ENCODE measurements around the gene ITGA8.
"Not testable (repeated sequence)": the region's sequence is repeated elsewhere in the genome, so short reads cannot be mapped to it uniquely, and the experiment has no call there.

Gene ITGA8

DNA sequence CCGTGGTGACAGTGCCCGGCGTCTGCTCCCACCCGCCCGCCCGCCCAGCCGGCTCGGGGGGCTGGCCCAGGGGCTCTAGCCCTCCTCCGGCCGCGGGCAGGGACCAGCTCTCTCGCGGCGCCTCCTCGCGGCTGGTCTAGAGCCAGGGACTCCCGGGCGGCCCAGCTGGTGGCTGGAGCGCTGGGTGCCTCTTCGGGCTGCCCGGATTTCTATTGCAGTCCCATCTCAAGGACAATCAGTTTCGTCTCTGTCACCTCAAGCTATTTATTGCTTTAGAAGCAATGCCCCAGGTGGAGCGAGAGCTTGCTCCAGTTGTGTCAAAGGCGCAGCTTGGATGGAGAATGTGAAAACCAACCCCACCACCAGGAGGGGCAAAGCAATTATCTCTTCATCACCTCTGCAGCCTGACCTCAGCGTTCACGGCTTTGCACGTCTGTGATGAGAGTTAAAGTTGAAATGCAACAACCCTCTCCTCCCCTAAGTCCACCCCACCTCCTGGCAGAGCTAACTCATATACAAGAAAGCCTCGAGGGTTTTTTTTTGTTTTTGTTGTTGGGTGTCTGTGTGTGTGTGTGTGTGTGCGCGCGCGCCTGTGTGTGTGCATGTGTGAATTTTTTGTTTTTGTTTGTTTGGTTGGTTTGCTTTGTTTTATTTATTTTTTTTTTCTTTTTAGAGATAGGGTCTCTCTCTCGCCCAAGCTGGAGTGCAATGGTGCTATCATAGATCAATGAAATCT, at the start of gene ITGA8:
Gene ITGA8, minus strand, starts transcription at position 24 of the 736 bp plus-strand sequence. CDS start 151 bp downstream, outside the sequence.
- Histone ChIP-seq H3K4me1 (ENCODE audit: control insufficient read depth, insufficient read depth, low read length) (peaks cover 10% of the 10 kb centered on the region; the same call in 1 of the 2 replicates), H3K9ac (ENCODE audit: low read length) (peak within 1 kb of the TSS; percentile 48), H3K27me3 (ENCODE audit: control insufficient read depth, insufficient read depth, low read length) (peaks cover 32% of the 10 kb centered on the region), H3K27ac (ENCODE audit: low read depth, low read length) (no peak within 1 kb of the TSS), H3K36me3 (ENCODE audit: control insufficient read depth, insufficient read depth, low read length) (no peaks in the 10 kb centered on the region), H3K9me3 (ENCODE audit: control insufficient read depth, insufficient read depth, low read depth, low read length) (no peaks in the 10 kb centered on the region), H3K4me3 (ENCODE audit: low read depth, low read length) (peak within 1 kb of the TSS; percentile 72)

DNA sequence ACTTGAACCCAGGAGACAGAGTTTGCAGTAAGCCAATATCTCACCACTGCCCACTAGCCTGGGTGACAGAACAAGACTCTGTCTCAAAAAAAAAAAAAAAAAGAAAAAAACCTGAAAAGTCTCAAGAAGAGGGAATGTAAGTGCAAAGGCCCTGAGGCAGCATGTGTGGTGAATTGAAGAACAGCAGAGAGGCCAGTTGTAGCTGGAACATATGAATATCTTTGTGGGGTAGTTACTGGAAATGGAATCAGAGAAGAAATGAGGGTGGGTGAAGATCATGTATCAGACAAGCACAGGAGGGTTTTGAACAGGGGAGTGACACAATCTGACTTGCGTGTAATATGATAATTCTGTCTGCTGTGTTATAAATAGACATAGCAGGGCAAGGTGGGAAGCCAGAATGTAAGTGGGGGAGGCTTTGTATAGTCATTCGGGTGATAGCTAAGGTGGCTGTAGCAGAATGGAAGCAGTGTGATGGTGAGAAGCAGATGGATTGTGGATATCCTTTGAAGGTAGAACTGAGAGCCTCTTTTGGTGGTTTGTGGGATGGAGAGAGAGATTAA, 45.3 kb upstream of the ITGA8 start:
- Histone ChIP-seq H3K9ac (ENCODE audit: low read length) (no peak overlapping the region), H3K27me3 (ENCODE audit: control insufficient read depth, insufficient read depth, low read length) (no peaks in the 10 kb centered on the region), H3K4me3 (ENCODE audit: low read depth, low read length) (no peak overlapping the region)

GRCh38 chr10:15763006-15763405, 43.3 kb upstream of the ITGA8 start:
- Histone ChIP-seq H3K27me3 (ENCODE audit: control insufficient read depth, insufficient read depth, low read length) (no peaks in the 10 kb centered on the region), H3K36me3 (ENCODE audit: control insufficient read depth, insufficient read depth, low read length) (no peaks in the 10 kb centered on the region), H3K9ac (ENCODE audit: low read length) (no peak overlapping the region), H3K4me3 (ENCODE audit: low read depth, low read length) (no peak overlapping the region), H3K4me1 (ENCODE audit: control insufficient read depth, insufficient read depth, low read length) (no peaks in the 10 kb centered on the region), H3K27ac (ENCODE audit: low read depth, low read length) (no peak overlapping the region), H3K9me3 (ENCODE audit: control insufficient read depth, insufficient read depth, low read depth, low read length) (no peaks in the 10 kb centered on the region)

More for the DNA sequence above, 45.3 kb upstream of the ITGA8 start:
- no peaks in the 10 kb centered on the region for H3K36me3 ChIP-seq (ENCODE audit: control insufficient read depth, insufficient read depth, low read length)
- H3K27ac ChIP-seq (ENCODE audit: low read depth, low read length): no peak overlapping the region
- H3K4me1 ChIP-seq (ENCODE audit: control insufficient read depth, insufficient read depth, low read length): no peaks in the 10 kb centered on the region
- no peaks in the 10 kb centered on the region for H3K9me3 ChIP-seq (ENCODE audit: control insufficient read depth, insufficient read depth, low read depth, low read length)

GRCh38 chr10:15762239-15762638, 42.5 kb upstream of the ITGA8 start:
- H3K4me3 ChIP-seq (ENCODE audit: low read depth, low read length); H3K36me3 ChIP-seq (ENCODE audit: control insufficient read depth, insufficient read depth, low read length); H3K9ac ChIP-seq (ENCODE audit: low read length); H3K27ac ChIP-seq (ENCODE audit: low read depth, low read length); H3K9me3 ChIP-seq (ENCODE audit: control insufficient read depth, insufficient read depth, low read depth, low read length); H3K27me3 ChIP-seq (ENCODE audit: control insufficient read depth, insufficient read depth, low read length); H3K4me1 ChIP-seq (ENCODE audit: control insufficient read depth, insufficient read depth, low read length): not testable (repeated sequence)

- H3K27ac ChIP-seq (ENCODE audit: low read depth, low read length); H3K4me1 ChIP-seq (ENCODE audit: control insufficient read depth, insufficient read depth, low read length); H3K4me3 ChIP-seq (ENCODE audit: low read depth, low read length); H3K9ac ChIP-seq (ENCODE audit: low read length); H3K9me3 ChIP-seq (ENCODE audit: control insufficient read depth, insufficient read depth, low read depth, low read length); H3K36me3 ChIP-seq (ENCODE audit: control insufficient read depth, insufficient read depth, low read length); H3K27me3 ChIP-seq (ENCODE audit: control insufficient read depth, insufficient read depth, low read length): not testable (repeated sequence)
These were observed 41.5 kb upstream of the ITGA8 start for GRCh38 chr10:15761224-15761623.

DNA sequence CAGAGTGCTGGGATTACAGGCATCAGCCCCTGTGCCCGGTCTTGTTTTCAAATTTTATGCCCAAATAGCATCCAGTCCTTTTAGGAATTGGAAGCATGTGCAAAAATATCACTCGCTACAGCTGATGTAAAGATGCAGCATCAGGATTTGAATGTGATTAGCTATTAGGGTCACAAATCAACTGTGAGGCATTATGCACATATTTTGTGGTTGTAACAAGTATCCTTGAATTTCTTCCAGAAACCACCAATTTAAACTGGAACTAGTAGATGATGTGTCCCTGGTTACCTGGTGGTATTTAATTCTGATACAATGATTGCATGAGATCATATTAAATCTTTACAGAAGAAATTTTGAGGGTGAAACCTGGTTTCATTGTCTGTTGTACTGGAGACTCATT, 41.0 kb upstream of the ITGA8 start:
- Histone ChIP-seq H3K9me3 (ENCODE audit: control insufficient read depth, insufficient read depth, low read depth, low read length) (no peaks in the 10 kb centered on the region), H3K36me3 (ENCODE audit: control insufficient read depth, insufficient read depth, low read length) (no peaks in the 10 kb centered on the region), H3K27ac (ENCODE audit: low read depth, low read length) (no peak overlapping the region), H3K9ac (ENCODE audit: low read length) (no peak overlapping the region), H3K27me3 (ENCODE audit: control insufficient read depth, insufficient read depth, low read length) (no peaks in the 10 kb centered on the region), H3K4me3 (ENCODE audit: low read depth, low read length) (no peak overlapping the region), H3K4me1 (ENCODE audit: control insufficient read depth, insufficient read depth, low read length) (no peaks in the 10 kb centered on the region)

DNA sequence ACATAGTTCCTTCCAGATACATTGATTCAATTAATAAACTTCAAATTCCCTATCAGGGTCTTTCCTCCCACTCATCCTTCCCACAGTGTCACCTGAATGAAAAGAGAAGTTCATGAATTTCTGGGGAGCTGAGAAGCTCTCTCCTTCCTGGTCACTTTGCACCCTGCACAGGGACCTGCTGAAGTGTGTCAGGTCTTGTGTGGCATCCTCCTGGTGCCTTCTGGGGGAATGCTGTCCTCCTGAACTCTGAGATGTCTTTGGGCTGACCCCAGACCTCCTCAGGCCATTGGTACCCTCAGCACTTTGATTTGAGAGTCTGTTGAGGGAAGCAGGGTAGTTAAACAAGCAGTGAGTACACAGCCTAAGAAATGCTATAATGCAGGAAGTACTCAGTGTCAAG, 39.5 kb upstream of the ITGA8 start:
- no peak overlapping the region for H3K9ac ChIP-seq (ENCODE audit: low read length)
- no peaks in the 10 kb centered on the region for H3K27me3 ChIP-seq (ENCODE audit: control insufficient read depth, insufficient read depth, low read length)

GRCh38 chr10:15758618-15759017, 38.9 kb upstream of the ITGA8 start:
- Histone ChIP-seq H3K9me3 (ENCODE audit: control insufficient read depth, insufficient read depth, low read depth, low read length) (no peaks in the 10 kb centered on the region), H3K27ac (ENCODE audit: low read depth, low read length) (no peak overlapping the region), H3K27me3 (ENCODE audit: control insufficient read depth, insufficient read depth, low read length) (no peaks in the 10 kb centered on the region), H3K36me3 (ENCODE audit: control insufficient read depth, insufficient read depth, low read length) (no peaks in the 10 kb centered on the region), H3K4me3 (ENCODE audit: low read depth, low read length) (no peak overlapping the region), H3K4me1 (ENCODE audit: control insufficient read depth, insufficient read depth, low read length) (no peaks in the 10 kb centered on the region), H3K9ac (ENCODE audit: low read length) (no peak overlapping the region)

More for the DNA sequence above, 39.5 kb upstream of the ITGA8 start:
- H3K36me3 ChIP-seq (ENCODE audit: control insufficient read depth, insufficient read depth, low read length): no peaks in the 10 kb centered on the region
- H3K4me3 ChIP-seq (ENCODE audit: low read depth, low read length): no peak overlapping the region
- H3K4me1 ChIP-seq (ENCODE audit: control insufficient read depth, insufficient read depth, low read length): no peaks in the 10 kb centered on the region
- H3K27ac ChIP-seq (ENCODE audit: low read depth, low read length): no peak overlapping the region
- H3K9me3 ChIP-seq (ENCODE audit: control insufficient read depth, insufficient read depth, low read depth, low read length): no peaks in the 10 kb centered on the region

DNA sequence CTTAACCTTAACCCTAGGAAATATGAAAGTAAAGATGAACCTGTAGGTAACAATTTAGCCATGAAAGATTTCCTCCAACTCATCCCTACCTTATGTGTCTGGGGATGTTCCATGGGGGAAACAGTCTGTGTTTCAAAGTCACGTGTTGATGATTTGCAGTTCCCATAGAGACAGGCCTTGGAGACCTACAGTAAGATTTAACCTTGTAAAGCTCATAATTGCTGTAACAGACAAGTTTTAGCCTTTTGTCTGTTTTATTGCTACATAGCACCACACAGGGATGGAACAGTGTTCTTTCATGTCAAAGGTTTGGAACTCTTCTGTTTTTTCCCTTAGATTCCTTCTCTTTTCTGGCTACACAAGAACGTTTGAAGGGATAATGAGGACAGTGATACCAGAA, 35.2 kb upstream of the ITGA8 start:
- no peaks in the 10 kb centered on the region for H3K4me1 ChIP-seq (ENCODE audit: control insufficient read depth, insufficient read depth, low read length)
- no peak overlapping the region for H3K4me3 ChIP-seq (ENCODE audit: low read depth, low read length)
- H3K9me3 ChIP-seq (ENCODE audit: control insufficient read depth, insufficient read depth, low read depth, low read length): no peaks in the 10 kb centered on the region
- H3K27me3 ChIP-seq (ENCODE audit: control insufficient read depth, insufficient read depth, low read length): no peaks in the 10 kb centered on the region
- no peaks in the 10 kb centered on the region for H3K36me3 ChIP-seq (ENCODE audit: control insufficient read depth, insufficient read depth, low read length)
- H3K27ac ChIP-seq (ENCODE audit: low read depth, low read length): no peak overlapping the region
- H3K9ac ChIP-seq (ENCODE audit: low read length): no peak overlapping the region

- H3K27ac ChIP-seq (ENCODE audit: low read depth, low read length): no peak overlapping the region
- no peaks in the 10 kb centered on the region for H3K36me3 ChIP-seq (ENCODE audit: control insufficient read depth, insufficient read depth, low read length)
- no peaks in the 10 kb centered on the region for H3K4me1 ChIP-seq (ENCODE audit: control insufficient read depth, insufficient read depth, low read length)
- H3K27me3 ChIP-seq (ENCODE audit: control insufficient read depth, insufficient read depth, low read length): no peaks in the 10 kb centered on the region
- no peaks in the 10 kb centered on the region for H3K9me3 ChIP-seq (ENCODE audit: control insufficient read depth, insufficient read depth, low read depth, low read length)
- no peak overlapping the region for H3K4me3 ChIP-seq (ENCODE audit: low read depth, low read length)
- no peak overlapping the region for H3K9ac ChIP-seq (ENCODE audit: low read length)
These were observed 31.3 kb upstream of the ITGA8 start for GRCh38 chr10:15751046-15751445.

DNA sequence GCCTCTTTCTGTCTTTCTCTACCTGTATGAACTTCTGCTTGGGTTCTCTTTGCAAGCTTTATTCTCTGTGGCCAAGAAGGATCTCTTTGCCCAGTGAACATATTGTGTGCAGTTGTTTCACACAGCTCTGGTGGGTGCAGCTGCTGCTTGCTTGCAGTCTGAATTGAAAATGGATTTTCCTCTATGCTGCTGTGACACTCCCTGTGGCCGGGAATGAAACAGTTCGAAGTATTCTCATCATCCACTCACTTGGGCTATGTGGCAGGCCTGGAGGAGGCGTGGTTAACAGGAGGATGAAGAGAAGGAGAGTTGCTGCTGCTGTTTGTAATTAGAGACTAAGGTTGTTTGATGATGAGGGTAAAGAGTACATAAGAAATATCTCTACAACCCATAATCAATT, 28.4 kb upstream of the ITGA8 start:
- no peaks in the 10 kb centered on the region for H3K4me1 ChIP-seq (ENCODE audit: control insufficient read depth, insufficient read depth, low read length)
- H3K27ac ChIP-seq (ENCODE audit: low read depth, low read length): no peak overlapping the region
- no peaks in the 10 kb centered on the region for H3K36me3 ChIP-seq (ENCODE audit: control insufficient read depth, insufficient read depth, low read length)
- H3K27me3 ChIP-seq (ENCODE audit: control insufficient read depth, insufficient read depth, low read length): no peaks in the 10 kb centered on the region
- no peaks in the 10 kb centered on the region for H3K9me3 ChIP-seq (ENCODE audit: control insufficient read depth, insufficient read depth, low read depth, low read length)
- no peak overlapping the region for H3K9ac ChIP-seq (ENCODE audit: low read length)
- H3K4me3 ChIP-seq (ENCODE audit: low read depth, low read length): no peak overlapping the region
